HG03097 (cell line): ENCODE measurements around the gene CPA4.
"Not testable (repeated sequence)": the region's sequence is repeated elsewhere in the genome, so short reads cannot be mapped to it uniquely, and the experiment has no call there.

ENCODE experiments used
- ATAC-seq: cut with Tn5 transposase; IDR thresholded peaks from one replicate; pipeline ENCODE4 v1.9.1; 2021; ENCODE audit not compliant: unreplicated experiment, low FRiP score

CPA4 gene

GRCh38 chr7:130292682-130293257, at the start of gene CPA4:
TSS of gene CPA4 (plus strand) at chr7:130293161. CDS start at chr7:130293181, 20 bp downstream.
- no peak for ATAC-seq

GRCh38 chr7:130243486-130243885, 49.5 kb upstream of the CPA4 start:
- not testable (repeated sequence) for ATAC-seq

- ATAC-seq: not testable (repeated sequence)
These were observed 46.5 kb upstream of the CPA4 start for GRCh38 chr7:130246491-130246890.

- ATAC-seq: not testable (repeated sequence)
These were observed 44.1 kb upstream of the CPA4 start for GRCh38 chr7:130248842-130249241.

- ATAC-seq: not testable (repeated sequence)
These were observed 43.3 kb upstream of the CPA4 start for GRCh38 chr7:130249626-130250025.

- no peak for ATAC-seq
These were observed 38.4 kb upstream of the CPA4 start for GRCh38 chr7:130254555-130254954.

GRCh38 chr7:130256704-130257103, 36.3 kb upstream of the CPA4 start:
- no peak for ATAC-seq

- ATAC-seq: no peak
These were observed 34.4 kb upstream of the CPA4 start for GRCh38 chr7:130258494-130259078.

GRCh38 chr7:130262448-130262847, 30.5 kb upstream of the CPA4 start:
- no peak for ATAC-seq

- no peak for ATAC-seq
These were observed 29.8 kb upstream of the CPA4 start for GRCh38 chr7:130263130-130263529.

GRCh38 chr7:130266258-130266960, 26.6 kb upstream of the CPA4 start, which contains the start of gene CPA2:
TSS of gene CPA2 (plus strand) at chr7:130266863. CDS start at chr7:130266882, 19 bp downstream.
- no peak for ATAC-seq

GRCh38 chr7:130266961-130267321, 26.0 kb upstream of the CPA4 start:
- no peak for ATAC-seq

- ATAC-seq: no peak
These were observed 24.3 kb upstream of the CPA4 start for GRCh38 chr7:130268463-130269317.

GRCh38 chr7:130269318-130269694, 23.7 kb upstream of the CPA4 start:
- ATAC-seq: no peak

GRCh38 chr7:130270947-130271800, 21.8 kb upstream of the CPA4 start:
- no peak for ATAC-seq

- ATAC-seq: no peak
These were observed 20.4 kb upstream of the CPA4 start for GRCh38 chr7:130272381-130273080.

GRCh38 chr7:130273081-130273932, 19.7 kb upstream of the CPA4 start:
- ATAC-seq: no peak

- ATAC-seq: no peak
These were observed 19.1 kb upstream of the CPA4 start for GRCh38 chr7:130273933-130274255.

GRCh38 chr7:130274296-130274695, 18.7 kb upstream of the CPA4 start:
- ATAC-seq: no peak
